NCI-H526 treated with DMSO at 0.1 percent for 48 hours (cell line): Measurements from ENCODE around the gene SFXN2.
"Not testable (repeated sequence)": the region's sequence is repeated elsewhere in the genome, so short reads cannot be mapped to it uniquely, and the experiment has no call there.

Experiments
- DNase-seq: peaks from one replicate; lab custom pipeline; 2025; lab: John Stamatoyannopoulos, UW

Gene SFXN2

GRCh38 chr10:102752934-102753664, 38.7 kb downstream of the SFXN2 start:
- no peak for DNase-seq

GRCh38 chr10:102753718-102754117, 39.3 kb downstream of the SFXN2 start:
- DNase-seq = no peak

GRCh38 chr10:102757323-102757722, 42.9 kb downstream of the SFXN2 start:
- no peak for DNase-seq

GRCh38 chr10:102758240-102758932, 44.0 kb downstream of the SFXN2 start:
- DNase-seq = no peak

- not testable (repeated sequence) for DNase-seq
Observed at GRCh38 chr10:102758933-102759262, 44.5 kb downstream of the SFXN2 start.

GRCh38 chr10:102759497-102760210, 45.2 kb downstream of the SFXN2 start:
- DNase-seq = no peak

- DNase-seq = no peak
Observed at GRCh38 chr10:102761981-102762380, 47.5 kb downstream of the SFXN2 start.

- no peak for DNase-seq
Observed at GRCh38 chr10:102762401-102763015, 48.1 kb downstream of the SFXN2 start.

- DNase-seq = no peak
Observed at GRCh38 chr10:102763037-102763607, 48.7 kb downstream of the SFXN2 start.

- no peak for DNase-seq
Observed at GRCh38 chr10:102764470-102765161, 50.2 kb downstream of the SFXN2 start.

GRCh38 chr10:102765336-102765735, 50.9 kb downstream of the SFXN2 start:
- no peak for DNase-seq

- no peak for DNase-seq
Observed at GRCh38 chr10:102767428-102768160, 53.2 kb downstream of the SFXN2 start.

- no peak for DNase-seq
Observed at GRCh38 chr10:102769375-102770107, 55.1 kb downstream of the SFXN2 start.

GRCh38 chr10:102770108-102770482, 55.7 kb downstream of the SFXN2 start:
- DNase-seq = no peak

- no peak for DNase-seq
Observed at GRCh38 chr10:102770792-102771191, 56.4 kb downstream of the SFXN2 start.

- no peak for DNase-seq
Observed at GRCh38 chr10:102773320-102773719, 58.9 kb downstream of the SFXN2 start.

GRCh38 chr10:102773986-102774385, 59.5 kb downstream of the SFXN2 start:
- DNase-seq = no peak

- no peak for DNase-seq
Observed at GRCh38 chr10:102775201-102775934, 60.9 kb downstream of the SFXN2 start.

GRCh38 chr10:102775935-102776669, 61.7 kb downstream of the SFXN2 start:
- no peak for DNase-seq
